Measurements from ENCODE around the gene PGLYRP3.
A peak's percentile ranks its signal among the peaks of the same experiment; 100 is the strongest.

The PGLYRP3 gene

DNA sequence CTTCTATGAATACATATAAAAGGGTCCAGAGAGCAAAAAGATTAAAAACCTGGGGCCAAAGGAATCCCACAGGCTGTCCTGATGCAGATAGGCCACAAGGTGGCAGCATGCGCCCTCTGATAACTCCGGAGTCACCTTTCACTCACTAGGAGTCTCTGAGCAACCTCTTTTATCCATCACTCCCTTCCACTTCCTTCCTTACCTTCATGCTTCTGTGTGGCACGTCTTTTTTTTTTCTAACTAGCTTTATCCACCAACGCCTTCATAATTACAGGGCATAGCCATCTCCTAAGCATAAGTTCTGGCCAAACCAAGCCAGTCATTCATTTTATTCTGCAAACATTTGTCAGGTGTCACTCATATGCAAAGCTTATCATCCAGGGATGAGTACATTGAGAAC lies 39.8 kb upstream of the PGLYRP3 start (continued):
- TF ChIP-seq, protein P1, sequence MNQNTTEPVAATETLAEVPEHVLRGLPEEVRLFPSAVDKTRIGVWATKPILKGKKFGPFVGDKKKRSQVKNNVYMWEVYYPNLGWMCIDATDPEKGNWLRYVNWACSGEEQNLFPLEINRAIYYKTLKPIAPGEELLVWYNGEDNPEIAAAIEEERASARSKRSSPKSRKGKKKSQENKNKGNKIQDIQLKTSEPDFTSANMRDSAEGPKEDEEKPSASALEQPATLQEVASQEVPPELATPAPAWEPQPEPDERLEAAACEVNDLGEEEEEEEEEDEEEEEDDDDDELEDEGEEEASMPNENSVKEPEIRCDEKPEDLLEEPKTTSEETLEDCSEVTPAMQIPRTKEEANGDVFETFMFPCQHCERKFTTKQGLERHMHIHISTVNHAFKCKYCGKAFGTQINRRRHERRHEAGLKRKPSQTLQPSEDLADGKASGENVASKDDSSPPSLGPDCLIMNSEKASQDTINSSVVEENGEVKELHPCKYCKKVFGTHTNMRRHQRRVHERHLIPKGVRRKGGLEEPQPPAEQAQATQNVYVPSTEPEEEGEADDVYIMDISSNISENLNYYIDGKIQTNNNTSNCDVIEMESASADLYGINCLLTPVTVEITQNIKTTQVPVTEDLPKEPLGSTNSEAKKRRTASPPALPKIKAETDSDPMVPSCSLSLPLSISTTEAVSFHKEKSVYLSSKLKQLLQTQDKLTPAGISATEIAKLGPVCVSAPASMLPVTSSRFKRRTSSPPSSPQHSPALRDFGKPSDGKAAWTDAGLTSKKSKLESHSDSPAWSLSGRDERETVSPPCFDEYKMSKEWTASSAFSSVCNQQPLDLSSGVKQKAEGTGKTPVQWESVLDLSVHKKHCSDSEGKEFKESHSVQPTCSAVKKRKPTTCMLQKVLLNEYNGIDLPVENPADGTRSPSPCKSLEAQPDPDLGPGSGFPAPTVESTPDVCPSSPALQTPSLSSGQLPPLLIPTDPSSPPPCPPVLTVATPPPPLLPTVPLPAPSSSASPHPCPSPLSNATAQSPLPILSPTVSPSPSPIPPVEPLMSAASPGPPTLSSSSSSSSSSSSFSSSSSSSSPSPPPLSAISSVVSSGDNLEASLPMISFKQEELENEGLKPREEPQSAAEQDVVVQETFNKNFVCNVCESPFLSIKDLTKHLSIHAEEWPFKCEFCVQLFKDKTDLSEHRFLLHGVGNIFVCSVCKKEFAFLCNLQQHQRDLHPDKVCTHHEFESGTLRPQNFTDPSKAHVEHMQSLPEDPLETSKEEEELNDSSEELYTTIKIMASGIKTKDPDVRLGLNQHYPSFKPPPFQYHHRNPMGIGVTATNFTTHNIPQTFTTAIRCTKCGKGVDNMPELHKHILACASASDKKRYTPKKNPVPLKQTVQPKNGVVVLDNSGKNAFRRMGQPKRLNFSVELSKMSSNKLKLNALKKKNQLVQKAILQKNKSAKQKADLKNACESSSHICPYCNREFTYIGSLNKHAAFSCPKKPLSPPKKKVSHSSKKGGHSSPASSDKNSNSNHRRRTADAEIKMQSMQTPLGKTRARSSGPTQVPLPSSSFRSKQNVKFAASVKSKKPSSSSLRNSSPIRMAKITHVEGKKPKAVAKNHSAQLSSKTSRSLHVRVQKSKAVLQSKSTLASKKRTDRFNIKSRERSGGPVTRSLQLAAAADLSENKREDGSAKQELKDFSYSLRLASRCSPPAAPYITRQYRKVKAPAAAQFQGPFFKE (tag by site-specific recombination; IDR thresholded peaks at IDR 0.05; ENCODE audit: borderline replicate concordance), result no peak
- TF ChIP-seq ZNF660 (tag by site-specific recombination; IDR thresholded peaks at IDR 0.05) (peak; percentile 12; the same call in 1 of the 2 replicates), ZSCAN30 (tag by site-specific recombination; IDR thresholded peaks at IDR 0.05) (no peak), ZNF654 (tag by site-specific recombination; IDR thresholded peaks at IDR 0.05; ENCODE audit: low read depth) (peak; percentile 97)

DNA sequence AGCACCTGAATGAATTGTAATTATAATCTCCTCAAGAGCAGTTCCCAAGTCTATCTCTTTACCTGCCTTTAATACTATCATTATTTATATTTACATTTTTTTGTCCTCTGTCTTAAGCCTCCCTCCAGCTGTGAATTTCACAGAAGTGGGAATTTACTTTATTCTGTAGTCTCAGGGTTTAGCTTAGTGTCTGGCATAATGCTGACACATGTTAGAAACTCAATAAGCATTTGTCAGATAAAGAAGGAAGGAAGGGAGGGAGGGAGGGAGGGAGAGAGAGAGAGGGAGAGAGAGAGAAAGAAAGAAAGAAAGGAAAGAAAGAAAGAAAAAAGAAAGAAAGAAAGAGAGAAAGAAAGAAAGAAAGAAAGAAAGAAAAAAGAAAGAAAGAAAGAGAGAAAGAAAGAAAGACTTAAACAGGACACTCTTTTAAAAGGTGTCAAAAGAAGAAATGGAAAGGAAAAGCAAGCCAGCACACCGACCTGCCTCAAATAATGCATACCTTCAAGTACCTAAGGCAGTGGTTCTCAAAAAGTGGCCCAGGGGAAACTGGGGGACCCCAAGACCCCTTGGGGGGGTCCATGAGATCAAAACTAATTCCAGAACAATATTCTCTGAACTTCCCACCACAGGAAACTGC lies 37.7 kb upstream of the PGLYRP3 start:
- Histone ChIP-seq H3K4me3 (ENCODE audit: low read depth, low read length) (no peak overlapping the region), H3K36me3 (ENCODE audit: control insufficient read depth in 2 of 2, insufficient read depth in 1 of 2, low read length in 2 of 2) (no peaks in the 10 kb centered on the region), H3K4me1 (ENCODE audit: control insufficient read depth, insufficient read depth, low read length) (no peaks in the 10 kb centered on the region), H3K27ac (ENCODE audit: extremely low read depth, low read depth, low read length) (no peak overlapping the region), H3K9me3 (ENCODE audit: control insufficient read depth, insufficient read depth, low read depth, low read length) (no peaks in the 10 kb centered on the region)
- POLR2A ChIA-PET, result no interaction called here
- CTCF ChIA-PET, result interaction anchor here (0.7 to 11.6 kb wide), 4 partner anchors 135 to 635 kb away, joined by 3 to 259 read pairs (median 10); partner anchors contain the start of gene RAB13
- TF ChIP-seq ZNF747 (tag by site-specific recombination; IDR thresholded peaks at IDR 0.05), result no peak
- no peak for TF ChIP-seq ZEB2 (tag by site-specific recombination; IDR thresholded peaks at IDR 0.05)
- TF ChIP-seq EGR2 (tag by site-specific recombination; IDR thresholded peaks at IDR 0.05; ENCODE audit: low read depth), result no peak
- TF ChIP-seq ZBTB1 (tag by site-specific recombination; IDR thresholded peaks at IDR 0.05), result no peak
- TF ChIP-seq BCL11B (tag by site-specific recombination; IDR thresholded peaks at IDR 0.05; ENCODE audit: low read depth), result no peak
- no peak for TF ChIP-seq YY2 (tag by site-specific recombination; IDR thresholded peaks at IDR 0.05)
- TF ChIP-seq, protein P2, sequence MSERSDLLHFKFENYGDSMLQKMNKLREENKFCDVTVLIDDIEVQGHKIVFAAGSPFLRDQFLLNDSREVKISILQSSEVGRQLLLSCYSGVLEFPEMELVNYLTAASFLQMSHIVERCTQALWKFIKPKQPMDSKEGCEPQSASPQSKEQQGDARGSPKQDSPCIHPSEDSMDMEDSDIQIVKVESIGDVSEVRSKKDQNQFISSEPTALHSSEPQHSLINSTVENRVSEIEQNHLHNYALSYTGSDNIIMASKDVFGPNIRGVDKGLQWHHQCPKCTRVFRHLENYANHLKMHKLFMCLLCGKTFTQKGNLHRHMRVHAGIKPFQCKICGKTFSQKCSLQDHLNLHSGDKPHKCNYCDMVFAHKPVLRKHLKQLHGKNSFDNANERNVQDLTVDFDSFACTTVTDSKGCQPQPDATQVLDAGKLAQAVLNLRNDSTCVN (tag by site-specific recombination; optimal IDR thresholded peaks at IDR 0.05), result no peak
- TF ChIP-seq ZNF548 (tag by site-specific recombination; IDR thresholded peaks at IDR 0.05), result no peak
- TF ChIP-seq, protein P3, sequence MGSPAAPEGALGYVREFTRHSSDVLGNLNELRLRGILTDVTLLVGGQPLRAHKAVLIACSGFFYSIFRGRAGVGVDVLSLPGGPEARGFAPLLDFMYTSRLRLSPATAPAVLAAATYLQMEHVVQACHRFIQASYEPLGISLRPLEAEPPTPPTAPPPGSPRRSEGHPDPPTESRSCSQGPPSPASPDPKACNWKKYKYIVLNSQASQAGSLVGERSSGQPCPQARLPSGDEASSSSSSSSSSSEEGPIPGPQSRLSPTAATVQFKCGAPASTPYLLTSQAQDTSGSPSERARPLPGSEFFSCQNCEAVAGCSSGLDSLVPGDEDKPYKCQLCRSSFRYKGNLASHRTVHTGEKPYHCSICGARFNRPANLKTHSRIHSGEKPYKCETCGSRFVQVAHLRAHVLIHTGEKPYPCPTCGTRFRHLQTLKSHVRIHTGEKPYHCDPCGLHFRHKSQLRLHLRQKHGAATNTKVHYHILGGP (tag by site-specific recombination; IDR thresholded peaks at IDR 0.05), result no peak
- no peak for TF ChIP-seq ZFHX2 (tag by site-specific recombination; conservative IDR thresholded peaks at IDR 0.05)
- TF ChIP-seq, protein P4, sequence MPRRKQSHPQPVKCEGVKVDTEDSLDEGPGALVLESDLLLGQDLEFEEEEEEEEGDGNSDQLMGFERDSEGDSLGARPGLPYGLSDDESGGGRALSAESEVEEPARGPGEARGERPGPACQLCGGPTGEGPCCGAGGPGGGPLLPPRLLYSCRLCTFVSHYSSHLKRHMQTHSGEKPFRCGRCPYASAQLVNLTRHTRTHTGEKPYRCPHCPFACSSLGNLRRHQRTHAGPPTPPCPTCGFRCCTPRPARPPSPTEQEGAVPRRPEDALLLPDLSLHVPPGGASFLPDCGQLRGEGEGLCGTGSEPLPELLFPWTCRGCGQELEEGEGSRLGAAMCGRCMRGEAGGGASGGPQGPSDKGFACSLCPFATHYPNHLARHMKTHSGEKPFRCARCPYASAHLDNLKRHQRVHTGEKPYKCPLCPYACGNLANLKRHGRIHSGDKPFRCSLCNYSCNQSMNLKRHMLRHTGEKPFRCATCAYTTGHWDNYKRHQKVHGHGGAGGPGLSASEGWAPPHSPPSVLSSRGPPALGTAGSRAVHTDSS (tag by site-specific recombination; IDR thresholded peaks at IDR 0.05), result no peak
- TF ChIP-seq ZNF202 (tag by site-specific recombination; IDR thresholded peaks at IDR 0.05; ENCODE audit: borderline replicate concordance), result no peak
- TF ChIP-seq HOXC10 (CRISPR knock-in tag; IDR thresholded peaks at IDR 0.05), result no peak
- TF ChIP-seq ZNF670 (tag by site-specific recombination; IDR thresholded peaks at IDR 0.05; ENCODE audit: low read depth), result no peak

Data from HEK293 (cell line).